ENCODE results near the gene JARID2.
"Not testable (repeated sequence)": the region's sequence is repeated elsewhere in the genome, so short reads cannot be mapped to it uniquely, and the experiment has no call there.

The JARID2 gene

DNA sequence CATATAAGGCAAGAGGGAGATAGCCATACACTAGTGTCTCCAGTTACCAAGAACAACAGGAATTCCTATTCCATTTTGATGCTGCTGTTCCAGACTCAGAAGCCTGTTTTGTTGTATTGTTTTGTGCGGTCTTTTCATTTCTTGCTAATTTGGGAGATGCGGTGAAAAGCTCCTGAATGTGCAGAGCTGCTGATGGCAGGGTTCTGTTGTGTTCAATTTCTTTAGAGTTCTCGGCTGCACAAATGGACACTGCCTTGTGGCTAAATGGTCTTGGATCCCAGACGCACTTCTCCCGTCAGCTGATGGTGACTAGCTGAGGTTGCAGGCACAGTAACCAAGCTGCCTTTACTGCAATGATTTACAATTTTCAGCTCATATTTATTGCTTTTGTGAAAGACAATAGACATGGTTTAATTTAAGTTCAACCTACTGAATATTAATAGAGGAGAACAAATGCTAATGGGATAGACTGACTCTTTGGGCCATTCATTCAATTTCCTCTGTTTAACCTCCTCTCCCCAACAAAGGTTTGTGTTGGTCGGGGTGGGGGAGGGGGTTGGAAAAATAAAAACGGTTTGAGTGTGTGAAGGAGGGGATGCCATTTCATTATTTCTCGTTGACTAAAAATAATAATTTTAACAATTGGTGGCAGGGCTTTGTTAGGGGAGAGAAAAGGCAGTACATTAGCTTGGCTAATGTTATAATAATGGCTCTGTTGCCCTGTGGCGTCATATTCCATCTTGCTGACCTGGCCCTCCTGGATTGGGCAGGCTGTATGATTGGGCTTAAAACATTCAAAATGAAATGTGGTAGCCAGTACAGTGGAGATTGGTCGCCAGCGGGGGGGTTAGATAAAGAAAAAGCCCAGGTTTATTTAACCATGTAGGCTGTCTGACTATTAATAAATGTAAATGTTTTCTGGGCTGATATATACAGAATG, 159.5 kb downstream of the JARID2 start:
- no peak overlapping the region for H3K27ac ChIP-seq

DNA sequence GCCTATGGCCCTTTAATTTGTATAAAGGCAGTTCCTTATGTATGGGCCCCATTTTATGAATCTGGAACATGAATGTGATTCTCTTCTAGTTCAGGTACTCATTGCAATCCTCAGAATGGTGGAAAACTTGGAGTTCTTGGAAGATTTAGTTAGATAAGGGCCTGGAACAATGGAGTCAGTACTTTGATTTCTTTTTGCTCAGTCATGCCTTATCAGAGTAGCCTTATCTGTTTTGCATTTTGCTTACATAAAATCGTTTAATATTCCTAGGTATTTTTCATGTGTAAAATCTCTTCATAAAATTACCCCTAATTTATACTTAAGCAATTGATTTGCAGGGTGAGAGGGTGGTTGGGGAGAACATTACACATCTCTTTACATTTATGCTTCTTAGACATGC, 160.6 kb downstream of the JARID2 start:
- Histone ChIP-seq H3K4me3 (no peak overlapping the region), H3K27ac (no peak overlapping the region)

More for the DNA sequence above, 159.5 kb downstream of the JARID2 start:
- no peak overlapping the region for H3K4me3 ChIP-seq

- H3K4me3 ChIP-seq = no peak overlapping the region
- H3K27ac ChIP-seq = no peak overlapping the region
These were observed 162.1 kb downstream of the JARID2 start for GRCh38 chr6:15408008-15408407.

DNA sequence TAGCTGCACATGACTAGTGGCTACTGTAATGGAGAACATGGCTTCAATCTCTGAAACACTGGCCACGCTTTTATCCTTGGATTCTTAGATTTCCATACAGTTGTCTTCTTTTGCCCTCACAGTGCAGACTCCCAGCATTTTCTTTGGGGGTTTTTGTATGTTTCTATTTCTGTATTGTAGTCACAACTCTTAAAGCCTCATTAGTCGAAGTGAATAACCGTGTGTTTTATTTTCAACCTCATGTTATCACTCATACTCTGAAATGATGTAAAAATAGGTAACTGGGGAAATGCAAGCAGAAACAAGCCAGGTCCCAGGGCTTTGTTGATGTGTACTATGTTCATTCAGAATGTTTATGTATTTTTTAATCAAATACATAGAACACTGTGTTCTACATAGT, 162.9 kb downstream of the JARID2 start:
- H3K4me3 ChIP-seq = no peak overlapping the region
- H3K27ac ChIP-seq = no peak overlapping the region

DNA sequence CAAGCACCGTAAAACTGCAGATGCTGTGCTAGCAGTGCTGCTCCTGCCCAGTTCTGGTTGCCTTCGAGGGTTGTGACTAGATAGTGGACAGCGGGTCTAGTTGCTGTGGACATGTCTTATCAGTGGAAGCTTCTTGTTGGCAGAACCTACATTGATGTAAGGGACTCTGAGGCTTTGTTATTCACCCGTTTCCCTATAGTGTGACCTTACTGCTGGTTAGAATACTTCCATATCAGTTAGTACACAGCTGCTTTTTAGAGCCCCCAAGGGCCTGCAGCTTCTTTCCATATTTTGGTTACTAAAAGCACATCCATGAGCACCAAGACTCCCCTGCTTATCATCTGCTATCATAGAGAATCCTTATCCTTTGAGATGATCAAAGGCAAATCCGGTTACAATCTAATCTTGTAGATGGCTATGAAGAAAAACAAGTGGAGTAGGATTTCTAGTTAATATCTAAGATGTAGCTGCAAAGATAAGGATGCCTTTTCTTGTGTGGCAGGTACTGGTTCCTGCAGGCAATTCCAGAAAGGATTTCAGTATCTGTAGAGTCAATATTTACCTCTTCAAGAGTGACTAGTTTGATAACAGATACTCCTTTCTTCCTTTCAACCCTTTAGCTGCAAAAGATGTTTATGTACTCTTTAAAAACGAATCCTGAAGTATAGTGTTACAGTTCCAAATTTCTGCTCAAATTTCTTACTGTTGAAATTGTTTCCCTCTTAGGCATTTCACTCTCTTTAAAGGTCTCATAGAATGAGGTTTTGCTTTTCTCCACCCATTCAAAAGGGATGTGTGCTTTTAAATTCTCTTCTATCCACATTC, 163.6 kb downstream of the JARID2 start:
- Histone ChIP-seq H3K4me3 (no peak overlapping the region), H3K27ac (no peak overlapping the region)

- Histone ChIP-seq H3K27ac (no peak overlapping the region), H3K4me3 (no peak overlapping the region)
These were observed 164.2 kb downstream of the JARID2 start for GRCh38 chr6:15410126-15410391.

DNA sequence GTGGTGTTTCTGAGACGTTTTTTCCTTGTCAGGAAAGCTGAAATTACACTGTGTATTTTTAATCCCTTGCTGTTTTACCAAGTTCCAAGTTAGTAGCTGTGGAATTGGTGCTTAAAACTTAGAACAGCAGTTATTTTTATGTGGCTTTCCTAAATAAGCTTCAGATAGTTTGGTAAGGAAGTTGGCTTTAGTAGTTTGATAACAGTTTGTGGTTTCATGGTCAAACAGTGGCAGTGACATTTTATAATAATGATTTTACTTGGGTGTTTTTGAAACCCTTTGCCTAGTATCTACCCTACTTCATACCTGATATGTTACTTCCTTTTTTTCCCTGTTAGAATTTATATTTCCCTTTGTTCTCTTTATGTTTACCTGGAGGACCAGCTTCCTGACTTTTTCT, 164.9 kb downstream of the JARID2 start:
- Histone ChIP-seq H3K27ac (no peak overlapping the region), H3K4me3 (no peak overlapping the region)

GRCh38 chr6:15411766-15412165, 165.9 kb downstream of the JARID2 start:
- no peak overlapping the region for H3K27ac ChIP-seq
- no peak overlapping the region for H3K4me3 ChIP-seq

DNA sequence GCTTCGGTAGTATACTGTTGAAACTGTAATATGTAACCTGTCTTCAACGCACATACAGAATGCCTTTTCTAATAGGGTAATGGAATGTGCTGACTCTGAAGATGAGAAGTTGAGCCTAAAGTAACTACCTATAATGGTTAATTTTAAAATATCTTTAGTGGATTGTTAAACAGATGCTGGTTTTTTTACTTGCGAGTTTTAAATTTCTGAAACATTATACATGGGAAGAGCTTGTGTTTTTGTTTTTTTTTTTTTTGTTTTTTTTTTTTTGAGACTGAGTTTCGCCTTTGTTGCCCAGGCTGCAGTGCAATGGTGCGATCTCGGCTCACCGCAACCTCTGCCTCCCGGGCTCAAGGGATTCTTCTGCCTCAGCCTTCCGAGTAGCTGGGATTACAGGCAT, 166.9 kb downstream of the JARID2 start:
- H3K4me3 ChIP-seq = no peak overlapping the region
- no peak overlapping the region for H3K27ac ChIP-seq

GRCh38 chr6:15413466-15414234, 167.8 kb downstream of the JARID2 start:
- Histone ChIP-seq H3K27ac (peak overlapping the region in 3 of 21 experiments; percentile 2 to 42 (median 32)), H3K4me3 (no peak overlapping the region)

GRCh38 chr6:15414235-15414612, 168.4 kb downstream of the JARID2 start:
- H3K4me3 ChIP-seq = no peak overlapping the region
- peak overlapping the region in 2 of 21 experiments; percentile 2 to 38 for H3K27ac ChIP-seq

GRCh38 chr6:15415622-15416021, 169.8 kb downstream of the JARID2 start:
- not testable (repeated sequence) for H3K4me3 ChIP-seq, H3K27ac ChIP-seq

DNA sequence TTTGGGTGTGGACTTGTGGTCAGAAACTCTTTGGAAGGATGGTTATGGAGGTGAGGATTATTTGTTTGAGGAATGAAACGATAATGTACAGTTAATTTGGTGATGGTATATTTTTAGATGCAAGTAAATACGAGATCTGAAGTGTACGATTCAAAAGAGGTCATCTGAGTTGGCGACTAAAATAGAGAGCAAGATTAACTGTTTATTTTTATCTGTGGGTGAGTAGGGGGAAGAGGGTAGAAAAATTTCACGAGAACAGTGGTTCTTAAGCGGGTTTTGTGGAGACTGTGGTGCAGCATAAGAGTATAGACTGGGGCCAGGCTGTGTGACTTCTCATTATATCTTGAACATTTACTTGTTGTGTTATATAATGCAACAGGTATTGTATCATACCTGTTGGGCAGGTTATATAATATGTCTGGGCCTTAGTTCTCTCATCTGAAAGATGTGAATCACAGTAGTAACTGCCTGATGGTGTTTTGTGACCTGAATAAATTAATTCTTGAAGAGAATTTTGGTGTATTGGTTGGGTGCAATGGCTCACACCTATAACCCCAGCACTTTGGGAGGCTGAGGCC, 171.2 kb downstream of the JARID2 start:
- no peak overlapping the region for H3K27ac ChIP-seq
- no peak overlapping the region for H3K4me3 ChIP-seq

GRCh38 chr6:15417811-15418210, 171.9 kb downstream of the JARID2 start:
- no peak overlapping the region for H3K27ac ChIP-seq
- H3K4me3 ChIP-seq = no peak overlapping the region

GRCh38 chr6:15419493-15419892, 173.6 kb downstream of the JARID2 start:
- Histone ChIP-seq H3K4me3 (no peak overlapping the region), H3K27ac (no peak overlapping the region)

- peak overlapping the region in 1 of 21 experiments; percentile 3 for H3K27ac ChIP-seq
- H3K4me3 ChIP-seq = no peak overlapping the region
These were observed 175.1 kb downstream of the JARID2 start for GRCh38 chr6:15420959-15421438.

GRCh38 chr6:15421945-15422733, 176.3 kb downstream of the JARID2 start:
- Histone ChIP-seq H3K4me3 (no peak overlapping the region), H3K27ac (no peak overlapping the region)

- H3K27ac ChIP-seq = no peak overlapping the region
- H3K4me3 ChIP-seq = no peak overlapping the region
These were observed 177.6 kb downstream of the JARID2 start for GRCh38 chr6:15423286-15423993.

Measured in skin epidermis (tissue), 12 donors.